ENCODE measurements around the gene SELE.

DNA sequence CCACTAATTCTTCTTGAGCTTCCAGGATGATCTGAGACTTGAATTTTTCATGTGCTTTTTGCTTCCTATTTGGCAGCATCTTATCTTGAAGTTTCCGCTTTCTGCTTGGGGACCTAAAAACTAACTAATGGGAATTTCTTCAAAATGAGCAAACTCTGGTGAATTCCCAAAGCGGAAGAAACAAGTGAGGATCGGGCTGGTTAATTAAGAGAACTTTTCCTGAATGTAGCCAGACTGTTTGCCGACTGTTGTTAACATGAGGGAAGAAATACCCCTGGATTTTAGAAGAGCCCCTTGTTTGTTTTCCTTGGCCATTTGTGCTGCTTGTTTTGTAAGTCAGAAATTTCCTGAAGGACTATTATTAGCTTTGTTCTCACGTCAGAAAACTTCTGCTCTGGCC lies 6.1 kb upstream of the SELE start:
- TF ChIP-seq, protein P1, sequence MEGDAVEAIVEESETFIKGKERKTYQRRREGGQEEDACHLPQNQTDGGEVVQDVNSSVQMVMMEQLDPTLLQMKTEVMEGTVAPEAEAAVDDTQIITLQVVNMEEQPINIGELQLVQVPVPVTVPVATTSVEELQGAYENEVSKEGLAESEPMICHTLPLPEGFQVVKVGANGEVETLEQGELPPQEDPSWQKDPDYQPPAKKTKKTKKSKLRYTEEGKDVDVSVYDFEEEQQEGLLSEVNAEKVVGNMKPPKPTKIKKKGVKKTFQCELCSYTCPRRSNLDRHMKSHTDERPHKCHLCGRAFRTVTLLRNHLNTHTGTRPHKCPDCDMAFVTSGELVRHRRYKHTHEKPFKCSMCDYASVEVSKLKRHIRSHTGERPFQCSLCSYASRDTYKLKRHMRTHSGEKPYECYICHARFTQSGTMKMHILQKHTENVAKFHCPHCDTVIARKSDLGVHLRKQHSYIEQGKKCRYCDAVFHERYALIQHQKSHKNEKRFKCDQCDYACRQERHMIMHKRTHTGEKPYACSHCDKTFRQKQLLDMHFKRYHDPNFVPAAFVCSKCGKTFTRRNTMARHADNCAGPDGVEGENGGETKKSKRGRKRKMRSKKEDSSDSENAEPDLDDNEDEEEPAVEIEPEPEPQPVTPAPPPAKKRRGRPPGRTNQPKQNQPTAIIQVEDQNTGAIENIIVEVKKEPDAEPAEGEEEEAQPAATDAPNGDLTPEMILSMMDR (IDR thresholded peaks at IDR 0.05), result no peak
- no peak for TF ChIP-seq POLR2A (IDR thresholded peaks at IDR 0.05)
